NCI-H510A (cell line): ENCODE measurements around the gene TULP1.
"Not testable (repeated sequence)": the region's sequence is repeated elsewhere in the genome, so short reads cannot be mapped to it uniquely, and the experiment has no call there.

Experiments used
- DNase-seq: peaks from one replicate; lab custom pipeline; 2025; lab: John Stamatoyannopoulos, UW

The TULP1 gene

DNA sequence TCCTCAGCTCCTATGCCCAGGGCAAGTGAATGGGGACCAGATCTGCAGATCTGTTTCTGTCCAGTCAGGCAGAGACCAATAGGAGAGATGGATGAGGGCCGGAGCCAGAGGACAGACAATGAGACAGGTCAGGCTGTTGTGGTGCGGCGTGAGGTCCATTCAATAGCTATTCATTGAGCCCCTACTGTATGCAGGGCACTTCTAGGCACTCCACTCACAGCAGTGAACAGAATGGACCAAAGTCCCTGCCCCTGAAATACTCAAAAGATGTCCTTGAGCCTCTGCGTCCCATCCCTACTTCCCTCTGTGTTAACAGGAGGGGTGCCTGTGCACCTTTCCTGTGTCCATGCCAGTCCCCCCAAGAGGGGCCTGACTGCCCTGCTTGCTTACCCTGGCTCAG lies 8.5 kb upstream of the TULP1 start:
- DNase-seq = no peak

DNA sequence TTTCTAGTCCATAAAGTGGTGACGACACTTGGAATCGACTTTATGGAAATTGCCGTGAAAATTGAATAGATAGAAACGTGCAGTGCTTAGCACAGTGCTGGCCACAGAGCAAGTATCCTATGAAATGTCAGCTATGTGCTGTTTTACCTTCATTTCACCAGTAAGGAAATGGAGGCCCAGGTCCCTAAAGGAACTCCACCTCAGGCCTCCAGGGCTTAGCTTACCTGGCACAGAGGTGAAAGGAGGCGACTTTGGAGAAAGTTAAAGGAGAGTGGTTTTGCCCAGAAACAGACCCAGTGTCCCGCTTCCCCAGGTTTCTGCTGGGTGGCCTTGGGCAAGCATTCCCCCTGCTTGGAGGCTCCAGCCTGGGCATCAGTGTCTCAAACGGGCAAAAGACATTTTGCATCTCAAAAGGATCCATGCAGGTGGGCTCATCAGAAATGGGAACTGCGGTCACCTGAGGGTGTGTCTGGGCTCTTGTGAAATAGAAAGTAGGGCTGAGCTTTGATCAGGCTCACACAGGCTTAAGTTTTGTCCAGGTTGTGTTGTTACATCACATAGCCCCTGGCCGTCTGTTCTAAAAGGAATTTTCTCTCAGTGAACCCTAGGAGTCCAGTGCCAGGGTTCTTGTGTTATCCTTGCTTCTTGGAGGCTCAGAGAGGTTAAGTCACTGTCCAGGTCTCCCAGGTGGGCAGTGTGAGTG lies 6.8 kb upstream of the TULP1 start:
- no peak for DNase-seq

DNA sequence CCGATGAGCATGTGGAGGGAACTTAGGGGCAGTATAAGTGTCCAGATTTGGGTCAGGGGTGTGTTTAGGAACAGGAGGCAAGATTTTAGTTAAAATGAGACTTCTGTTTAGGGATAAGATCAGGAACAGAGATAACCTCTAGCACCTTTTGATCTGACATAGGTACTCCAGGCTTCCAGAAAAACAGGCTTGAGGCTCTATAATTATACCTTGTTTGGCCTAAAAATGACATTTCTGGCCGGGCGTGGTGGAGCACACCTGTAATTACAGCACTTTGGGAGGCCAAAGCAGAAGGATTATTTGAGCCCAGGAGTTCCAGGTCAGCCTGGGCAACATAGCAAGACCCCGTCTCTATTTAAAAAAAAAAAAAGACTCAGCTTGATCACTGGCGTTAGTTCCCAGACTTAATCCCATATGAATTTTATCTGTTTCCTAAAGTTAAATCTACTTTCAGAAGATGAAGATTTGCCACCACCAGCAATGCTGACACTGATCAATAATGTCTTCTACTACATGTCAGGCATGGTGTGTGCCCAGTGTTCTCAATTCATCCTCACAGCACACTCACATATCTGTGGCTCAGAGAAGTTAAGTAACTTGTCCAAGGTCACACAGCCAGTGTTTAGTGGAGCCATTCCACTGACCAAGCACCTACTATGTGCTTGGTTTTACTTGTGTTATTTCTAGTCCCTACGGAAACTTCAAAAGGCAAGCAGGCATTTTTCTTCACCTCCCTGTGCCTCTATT lies 6.0 kb upstream of the TULP1 start:
- DNase-seq = no peak

DNA sequence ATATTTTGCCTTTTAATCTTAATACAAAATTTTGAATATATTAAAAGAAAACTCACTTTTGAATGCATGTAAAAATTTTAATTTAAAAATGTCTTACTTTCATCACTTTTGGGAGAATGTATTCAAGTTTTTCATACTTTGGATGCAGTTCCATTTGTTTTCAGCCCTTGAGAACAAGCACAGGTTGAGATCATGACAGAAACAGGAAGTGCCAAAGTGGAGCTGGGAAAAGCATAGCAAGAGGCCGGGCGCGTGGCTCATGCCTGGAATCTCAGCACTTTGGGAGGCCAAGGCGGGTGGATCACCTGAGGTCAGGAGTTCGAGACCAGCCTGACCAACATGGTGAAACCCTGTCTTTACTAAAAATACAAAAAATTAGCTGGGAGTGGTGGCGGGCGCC lies 5.3 kb upstream of the TULP1 start:
- DNase-seq = not testable (repeated sequence)

DNA sequence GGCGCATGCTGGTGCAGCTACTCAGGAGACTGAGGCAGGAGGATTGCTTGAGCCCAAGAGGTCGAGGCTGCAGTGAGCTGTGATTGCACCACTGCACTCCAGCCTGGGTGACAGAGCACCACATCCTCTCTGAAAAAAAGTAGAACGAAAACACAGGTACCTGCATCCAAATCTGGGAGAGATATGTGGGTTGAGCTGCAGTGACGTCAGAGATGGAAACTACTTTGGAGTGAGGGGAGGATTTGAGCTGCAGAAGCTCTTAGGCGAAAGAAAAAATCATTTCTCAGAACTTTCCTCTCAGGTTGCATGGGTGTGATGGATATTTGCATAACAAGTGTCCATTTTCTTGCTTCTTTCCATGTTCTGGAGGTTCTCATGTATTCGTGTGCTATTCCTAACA lies 4.0 kb upstream of the TULP1 start:
- DNase-seq = no peak

DNA sequence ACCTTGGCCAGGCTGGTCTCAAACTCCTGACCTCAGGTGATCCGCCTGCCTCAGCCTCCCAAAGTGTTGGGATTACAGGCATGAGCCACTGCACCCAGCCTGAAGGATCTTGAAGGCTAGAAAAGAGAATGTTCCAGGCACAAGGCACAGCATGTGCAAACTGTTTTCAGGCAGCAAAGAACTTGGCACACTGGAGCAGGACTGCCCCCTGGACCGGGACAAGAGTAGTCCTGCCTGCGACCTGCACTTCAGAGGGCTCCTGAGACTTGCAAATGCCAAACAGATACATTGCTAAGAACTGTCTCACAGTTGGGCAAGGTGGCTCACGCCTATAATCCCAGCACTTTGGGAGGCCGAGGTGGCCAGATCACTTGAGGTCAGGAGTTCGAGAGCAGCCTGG lies 3.2 kb upstream of the TULP1 start:
- DNase-seq = not testable (repeated sequence)

DNA sequence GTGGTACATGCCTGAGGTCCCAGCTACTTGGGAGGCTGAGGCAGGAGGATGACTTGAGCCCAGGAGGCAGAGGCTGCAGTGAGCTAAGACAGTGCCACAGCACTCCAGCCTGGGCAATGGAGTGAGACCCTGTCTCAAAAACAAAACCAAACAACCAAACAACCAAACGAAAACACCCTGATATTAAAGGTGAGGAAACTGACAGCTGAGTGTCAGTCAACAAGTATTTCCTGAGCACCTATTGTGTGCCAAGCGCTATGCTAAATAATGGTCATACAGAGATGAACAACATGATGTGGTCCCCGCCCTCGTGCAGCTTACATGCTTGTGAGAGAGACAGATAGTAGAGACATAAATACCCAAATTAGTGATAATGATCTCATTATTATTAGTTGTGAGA lies 1.9 kb upstream of the TULP1 start:
- no peak for DNase-seq

DNA sequence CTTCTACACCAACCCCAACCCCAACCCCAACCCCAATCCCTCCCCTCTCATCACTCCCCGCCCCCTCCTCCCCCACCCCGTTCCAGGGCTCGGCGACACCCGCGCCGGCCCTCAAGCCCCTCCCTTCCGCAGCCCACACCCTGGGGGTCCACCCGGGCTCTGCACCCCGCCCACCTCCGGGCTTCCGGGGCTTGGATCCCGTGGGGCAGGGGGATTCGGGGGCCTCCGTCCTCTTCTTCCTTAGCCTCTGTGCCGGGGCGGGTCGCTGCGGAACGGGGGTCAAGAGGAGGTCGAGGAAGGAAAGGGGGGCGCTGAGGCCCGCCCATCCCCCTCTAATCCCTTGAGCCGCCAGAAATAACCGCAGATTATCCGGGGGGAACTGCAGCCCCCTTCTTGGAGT lies 690 bp downstream of the TULP1 start:
- no peak for DNase-seq

DNA sequence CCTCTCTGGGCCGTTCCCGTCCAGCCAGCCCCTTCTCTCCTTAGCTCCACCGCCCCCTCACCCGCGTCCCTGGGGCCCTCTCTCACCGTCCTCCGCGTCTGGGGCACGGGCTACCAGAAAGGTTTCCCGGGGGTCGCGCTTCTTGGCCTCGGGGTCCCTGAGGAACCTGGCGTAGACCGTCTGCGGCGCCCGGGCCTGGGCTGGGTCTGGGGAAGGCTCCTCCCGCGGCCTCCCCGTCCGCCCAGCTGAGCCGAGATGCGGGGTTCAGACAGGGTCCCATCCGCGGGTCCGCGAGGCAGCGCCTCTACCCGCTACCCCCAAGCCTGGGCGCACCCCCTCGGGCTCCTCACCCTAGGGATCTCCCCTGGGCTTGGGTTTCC lies 1.1 kb downstream of the TULP1 start:
- no peak for DNase-seq

DNA sequence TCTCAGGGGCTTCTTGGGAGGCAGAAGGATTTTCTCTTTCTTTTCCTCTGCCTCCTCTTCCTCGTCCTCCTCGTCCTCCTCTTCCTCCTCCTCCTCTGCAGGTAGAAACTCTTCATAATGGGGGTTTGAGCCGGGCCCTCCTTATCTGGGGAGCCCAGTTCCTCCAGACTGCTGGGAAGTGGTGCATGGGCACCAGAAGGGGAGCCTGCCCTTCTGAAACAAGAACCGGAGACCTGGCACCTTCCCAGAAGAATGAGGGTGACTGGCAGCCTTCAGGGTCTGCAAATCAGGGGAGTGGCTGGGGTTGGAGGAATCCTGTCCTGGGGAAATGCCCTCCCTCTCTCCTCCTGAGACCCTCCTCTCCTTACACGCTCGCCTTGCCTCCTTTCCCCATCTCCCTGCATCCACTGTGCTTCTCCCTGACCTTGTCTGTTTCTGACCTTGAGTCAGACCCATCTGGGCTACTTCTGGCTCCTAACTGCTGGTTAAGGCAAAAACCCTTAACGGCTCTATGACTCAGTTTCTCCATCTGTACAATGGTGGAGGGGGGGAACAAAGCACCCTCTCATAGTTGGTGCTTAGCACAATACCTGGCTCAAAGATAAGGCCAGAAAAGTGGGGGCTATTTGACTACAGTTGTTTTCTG lies 1.7 kb downstream of the TULP1 start:
- no peak for DNase-seq

DNA sequence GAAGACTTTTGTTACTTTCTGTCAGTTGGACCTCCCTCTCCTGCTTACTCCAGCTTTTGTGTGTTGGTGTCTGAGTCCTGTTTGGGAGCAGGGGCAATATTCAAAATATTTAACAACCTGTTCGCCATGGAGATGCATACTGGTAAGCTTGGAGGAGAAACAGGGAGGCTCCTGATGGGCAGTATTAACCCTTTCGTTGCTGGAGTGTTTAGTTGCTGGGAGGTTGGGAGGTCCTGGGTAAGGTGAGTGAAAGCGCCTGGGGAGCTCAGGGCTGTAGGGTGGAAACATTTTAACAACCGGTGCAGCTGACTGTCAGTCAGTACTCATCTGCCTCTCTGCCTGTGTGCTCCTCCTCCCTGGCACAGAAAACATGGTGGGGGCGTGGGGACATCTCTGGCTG lies 4.2 kb downstream of the TULP1 start:
- no peak for DNase-seq

DNA sequence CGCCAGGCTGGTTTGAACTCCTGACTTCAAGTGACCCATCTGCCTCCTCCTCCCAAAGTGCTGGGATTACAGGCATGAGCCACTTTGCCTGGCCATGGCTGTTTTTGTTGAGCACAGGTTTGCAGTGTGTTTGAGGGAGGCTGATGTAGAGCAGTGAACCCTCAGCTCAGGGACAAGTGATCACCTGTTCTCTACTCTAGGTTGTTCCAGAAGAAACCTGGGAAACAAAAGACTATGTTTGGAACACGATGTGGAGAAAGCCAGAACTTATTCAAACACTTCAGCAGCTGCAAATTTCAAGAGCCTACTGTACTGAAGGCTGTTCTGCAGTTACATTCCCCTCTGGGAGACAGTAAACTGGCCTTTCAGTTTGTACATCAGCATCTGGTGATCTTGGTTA lies 4.7 kb downstream of the TULP1 start:
- DNase-seq = peak; percentile 47

DNA sequence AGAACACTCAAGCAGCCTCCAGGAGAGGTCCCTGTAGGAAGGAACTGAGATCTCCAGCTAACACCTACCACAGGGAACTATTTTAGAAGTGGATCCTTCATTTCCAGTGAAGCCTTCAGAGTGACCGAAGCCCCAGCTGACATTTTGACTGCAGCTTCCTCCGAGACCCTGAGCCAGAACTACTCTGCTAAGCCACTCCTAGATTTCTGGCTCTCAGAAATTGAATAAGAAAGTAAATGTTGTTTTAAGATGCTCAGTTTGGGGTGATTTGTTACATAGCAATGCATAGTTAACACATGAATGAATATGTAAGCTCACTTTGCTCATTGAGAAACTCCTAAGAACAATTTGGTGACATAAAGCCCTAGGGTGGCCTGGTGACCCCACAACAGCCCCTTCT lies 5.5 kb downstream of the TULP1 start:
- DNase-seq = no peak

DNA sequence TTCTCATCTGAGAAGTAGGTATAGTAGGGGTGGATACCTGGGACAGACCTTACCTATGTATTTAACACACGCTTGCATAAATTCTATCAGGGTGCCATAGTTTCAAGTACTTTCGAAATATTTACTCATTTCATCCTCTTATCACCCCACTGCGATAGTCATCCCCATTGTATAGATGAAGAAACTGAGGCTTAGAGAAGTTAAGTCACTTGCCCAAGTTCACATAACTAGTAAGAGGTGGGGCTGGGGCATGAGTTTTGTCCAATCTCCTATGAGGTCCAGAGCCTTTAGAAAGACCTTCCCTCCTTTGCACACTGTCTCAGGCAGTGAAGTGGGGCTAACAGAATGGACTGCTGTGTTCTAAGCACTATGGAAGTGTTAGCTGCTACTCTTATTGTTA lies 6.2 kb downstream of the TULP1 start:
- no peak for DNase-seq

DNA sequence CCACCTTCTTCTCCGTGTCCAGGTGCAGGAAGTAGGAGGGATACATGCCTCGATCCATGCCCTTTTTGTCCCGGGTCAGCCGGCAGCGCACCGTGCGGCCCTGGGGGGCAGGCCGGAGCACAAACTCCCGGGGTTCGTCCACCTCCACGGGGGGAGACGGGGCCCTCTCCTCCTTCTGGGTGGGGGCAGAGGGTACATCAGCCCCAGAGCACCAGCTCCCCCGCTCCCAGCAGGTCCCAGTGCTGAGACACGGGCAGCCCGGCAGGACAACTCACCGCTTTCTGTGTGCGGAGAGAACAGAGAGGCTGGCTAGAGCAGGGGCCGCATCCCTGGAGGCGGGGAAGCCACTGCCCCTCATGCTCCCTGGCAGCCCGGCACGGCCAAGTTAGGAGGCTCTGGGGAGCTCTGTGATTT lies 6.7 kb downstream of the TULP1 start:
- no peak for DNase-seq

DNA sequence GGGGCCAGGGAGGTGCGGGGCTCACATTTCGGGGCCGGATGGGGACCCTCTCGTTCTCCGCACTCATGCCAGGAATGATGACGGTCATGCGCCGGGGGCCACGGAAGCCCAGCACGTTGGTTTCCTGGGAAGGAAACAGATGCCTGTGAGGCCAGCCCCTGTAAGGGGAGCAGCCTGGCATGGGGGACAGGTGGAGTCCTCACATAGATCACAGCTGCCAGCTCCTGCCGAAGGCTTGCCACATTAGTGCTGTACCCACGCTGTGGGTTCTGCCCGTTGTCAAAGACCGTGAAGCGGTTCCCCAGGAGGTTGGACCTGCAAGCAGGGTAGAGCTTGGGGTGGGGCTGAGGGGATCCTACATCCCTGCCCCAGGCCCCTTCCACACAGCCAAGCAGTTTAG lies 9.2 kb downstream of the TULP1 start:
- DNase-seq = no peak

DNA sequence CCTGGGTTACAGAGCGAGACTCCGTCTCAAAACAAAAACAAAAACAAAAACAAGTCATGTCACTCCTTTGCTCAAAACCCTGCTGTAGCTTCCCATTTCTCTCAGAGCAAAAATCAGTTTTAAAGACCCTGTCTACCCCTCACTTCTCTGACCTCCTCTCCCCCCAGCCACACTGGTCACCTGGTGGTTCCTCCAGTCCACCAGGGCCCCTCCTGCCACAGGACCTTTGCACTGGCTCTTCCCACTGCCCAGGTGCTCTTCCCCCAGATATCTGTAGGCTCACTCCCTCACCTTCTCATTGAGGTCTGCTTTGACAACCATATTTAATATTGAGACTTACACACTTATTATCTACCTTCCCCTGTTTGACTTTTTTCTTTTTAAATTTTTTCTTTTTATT lies 10.9 kb downstream of the TULP1 start:
- DNase-seq = no peak

DNA sequence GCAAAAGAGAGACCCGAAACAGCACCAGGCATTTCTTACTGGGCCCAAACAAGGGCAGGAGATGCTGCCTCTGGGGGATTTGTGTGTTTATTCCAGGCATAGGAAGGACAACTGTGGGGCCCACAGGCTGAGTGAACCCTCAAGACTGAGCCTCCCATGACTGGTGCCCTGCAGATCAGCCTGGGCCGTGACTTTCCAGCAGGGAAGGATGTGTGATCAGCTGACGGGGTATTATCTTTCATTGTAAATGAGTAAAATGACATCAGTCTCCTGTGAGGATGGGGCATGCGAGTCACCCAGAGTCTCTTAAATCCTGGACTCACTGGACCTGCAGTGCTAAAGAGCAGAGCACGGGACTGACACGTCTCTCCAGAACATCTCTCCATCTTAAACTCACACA lies 11.9 kb downstream of the TULP1 start:
- DNase-seq = peak; percentile 60

DNA sequence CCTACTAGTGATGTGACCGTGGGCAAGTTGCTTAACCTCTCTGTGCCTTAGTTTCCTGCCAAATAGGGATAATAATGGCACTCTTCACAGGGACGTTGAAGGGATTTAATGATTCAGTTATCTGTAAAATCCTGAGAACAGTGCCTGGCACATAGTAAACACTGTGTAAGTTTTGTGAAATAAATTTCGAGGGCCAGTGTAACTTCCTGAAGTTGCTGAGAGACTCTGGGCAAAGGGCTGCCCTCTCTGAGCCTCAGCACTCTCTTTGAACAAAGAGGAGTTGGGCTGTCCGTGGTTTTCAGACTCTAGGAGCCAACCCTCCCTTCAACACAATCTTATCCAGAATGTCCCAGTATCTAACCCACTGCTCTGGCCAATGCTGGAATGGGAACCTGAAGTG lies 13.3 kb downstream of the TULP1 start:
- DNase-seq = no peak

DNA sequence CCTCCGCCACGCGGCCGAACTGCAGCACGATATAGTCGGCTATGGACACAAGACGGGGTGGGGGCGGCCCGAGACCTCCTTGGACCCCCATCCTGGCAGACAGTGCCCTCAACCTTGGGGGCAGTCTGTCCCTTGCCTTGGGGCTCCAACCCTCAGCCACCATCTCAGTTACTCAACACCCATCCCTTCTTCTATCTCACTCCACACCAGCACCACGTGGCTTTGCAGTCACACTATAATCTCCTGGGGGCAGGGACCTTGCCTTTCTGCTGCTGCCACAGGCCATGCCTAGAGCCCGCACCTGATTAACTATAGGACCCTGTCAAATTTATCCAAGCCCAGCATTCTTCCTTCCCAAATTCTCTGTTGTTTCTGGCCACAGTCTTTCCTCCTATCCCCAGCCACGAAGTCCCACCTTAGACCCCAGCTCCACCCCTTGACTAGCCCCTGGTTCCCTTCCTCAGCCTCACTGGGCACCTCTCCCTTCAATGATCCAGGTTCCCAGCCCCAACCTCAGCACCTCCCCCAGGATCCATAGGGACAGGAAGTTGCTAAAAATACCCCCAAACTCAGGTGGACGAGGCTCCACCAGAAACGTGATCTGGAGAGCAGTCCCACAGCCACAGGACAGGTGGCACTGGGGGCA lies 14.2 kb downstream of the TULP1 start:
- no peak for DNase-seq

DNA sequence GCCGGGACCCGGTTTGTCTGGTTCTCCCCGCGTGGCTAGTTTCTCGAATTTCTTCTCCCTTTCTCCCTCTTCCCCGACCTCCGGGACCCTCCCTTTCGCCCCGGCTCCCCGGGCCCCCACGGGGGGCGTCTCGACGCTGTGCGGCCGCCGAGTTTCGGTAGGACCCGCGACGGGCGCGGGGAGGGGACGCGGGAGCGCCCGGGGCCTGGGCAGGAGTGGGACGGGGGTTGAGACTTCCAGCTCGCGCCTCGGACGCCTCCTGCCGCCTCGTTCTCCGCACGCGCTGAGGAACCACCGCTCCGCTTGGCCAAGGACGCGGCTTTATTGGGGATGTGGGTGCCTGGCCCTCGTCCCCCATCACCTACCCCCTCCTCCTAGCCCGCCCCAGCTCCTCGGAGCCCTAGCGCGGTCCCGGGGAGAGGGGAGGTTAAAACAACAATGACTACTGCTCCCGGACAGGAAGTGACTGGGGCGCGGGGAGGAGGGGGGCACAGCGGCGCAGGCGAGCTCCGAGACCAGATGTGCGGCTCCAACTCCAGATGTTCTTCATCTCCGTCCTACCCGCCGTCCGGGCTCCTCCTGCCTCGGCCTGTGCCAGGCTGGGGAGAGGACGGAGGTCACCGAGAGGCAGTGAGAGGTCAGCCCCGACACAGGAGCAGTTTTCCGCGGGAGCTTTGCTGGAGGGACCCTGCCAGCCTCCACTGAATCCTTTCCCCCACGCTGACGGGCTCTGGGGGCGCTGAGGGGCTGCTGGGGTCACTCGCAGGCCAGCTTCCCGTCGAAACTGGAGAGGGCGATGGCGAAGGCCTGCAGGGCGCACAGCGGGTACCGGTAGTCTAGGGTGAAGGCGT lies 14.9 kb downstream of the TULP1 start:
- peak; percentile 66 for DNase-seq
